ENCODE data around the gene PRKCH.

The PRKCH gene

GRCh38 chr14:61562321-61563161, 241.2 kb downstream of the PRKCH start:
- no peaks in the 10 kb centered on the region for H4K20me1 ChIP-seq (ENCODE audit: low read depth, low read length)
- H3K4me3 ChIP-seq (ENCODE audit: insufficient read depth, low read length, poor library complexity, severe bottlenecking), result no peak overlapping the region
- H3F3A ChIP-seq (ENCODE audit: insufficient read depth), result 0 out of 2 replicates have a peak, but pooled peaks cover 4% of the 10 kb centered on the region
- TF ChIP-seq EZH2phosphoT487 (conservative IDR thresholded peaks at IDR 0.05; ENCODE audit: low read length), result no peak
- no peak for TF ChIP-seq CTCF (IDR thresholded peaks at IDR 0.05; ENCODE audit: insufficient read depth, low read length, poor library complexity, severe bottlenecking)
- H3K27me3 ChIP-seq (ENCODE audit: low read length), result no peaks in the 10 kb centered on the region
- no peaks in the 10 kb centered on the region for H3K9me3 ChIP-seq (ENCODE audit: insufficient read depth, low read length)
- H3K9ac ChIP-seq (ENCODE audit: low read length), result no peak overlapping the region
- H3K4me2 ChIP-seq (ENCODE audit: low read depth, low read length, poor library complexity, severe bottlenecking), result no peak overlapping the region
- H2AFZ ChIP-seq (ENCODE audit: low read depth, low read length, severe bottlenecking), result no peak overlapping the region
- H3K79me2 ChIP-seq (ENCODE audit: insufficient read depth, low read length), result no peaks in the 10 kb centered on the region
- no peaks in the 10 kb centered on the region for H3K36me3 ChIP-seq (ENCODE audit: low read length)
- no peak overlapping the region for H3K27ac ChIP-seq (ENCODE audit: low read depth, low read length)
- H3K9me2 ChIP-seq (replicated peaks; ENCODE audit: insufficient read depth, low read length), result no peaks in the 10 kb centered on the region

DNA sequence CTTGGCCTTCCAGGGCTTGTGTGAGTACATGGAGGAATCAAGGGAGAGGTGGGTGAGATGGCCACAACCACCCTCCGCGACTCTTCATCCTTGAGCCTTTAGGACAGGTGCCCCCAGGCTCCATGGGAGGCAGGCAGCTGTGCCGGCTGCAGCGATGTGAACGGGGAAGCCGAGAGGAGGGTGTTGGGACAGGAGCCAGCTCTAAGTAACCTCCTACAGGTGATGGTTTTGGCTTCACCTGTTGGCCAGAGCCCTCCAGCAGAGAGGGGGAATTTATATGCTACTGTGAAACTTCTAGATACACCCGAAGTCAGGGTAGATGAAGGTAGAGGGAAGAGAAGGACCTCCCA, 241.8 kb downstream of the PRKCH start:
- TF ChIP-seq CTCF (IDR thresholded peaks at IDR 0.05; ENCODE audit: insufficient read depth, low read length, poor library complexity, severe bottlenecking) (no peak), EZH2phosphoT487 (conservative IDR thresholded peaks at IDR 0.05; ENCODE audit: low read length) (no peak)
- Histone ChIP-seq H3F3A (ENCODE audit: insufficient read depth) (0 out of 2 replicates have a peak, but pooled peaks cover 5% of the 10 kb centered on the region), H3K36me3 (ENCODE audit: low read length) (no peaks in the 10 kb centered on the region), H3K9me3 (ENCODE audit: insufficient read depth, low read length) (no peaks in the 10 kb centered on the region), H3K4me3 (ENCODE audit: insufficient read depth, low read length, poor library complexity, severe bottlenecking) (no peak overlapping the region), H3K9me2 (replicated peaks; ENCODE audit: insufficient read depth, low read length) (no peaks in the 10 kb centered on the region), H4K20me1 (ENCODE audit: low read depth, low read length) (no peaks in the 10 kb centered on the region), H3K9ac (ENCODE audit: low read length) (no peak overlapping the region), H3K27ac (ENCODE audit: low read depth, low read length) (no peak overlapping the region), H3K79me2 (ENCODE audit: insufficient read depth, low read length) (no peaks in the 10 kb centered on the region), H3K27me3 (ENCODE audit: low read length) (no peaks in the 10 kb centered on the region), H3K4me2 (ENCODE audit: low read depth, low read length, poor library complexity, severe bottlenecking) (no peak overlapping the region), H2AFZ (ENCODE audit: low read depth, low read length, severe bottlenecking) (no peak overlapping the region)

DNA sequence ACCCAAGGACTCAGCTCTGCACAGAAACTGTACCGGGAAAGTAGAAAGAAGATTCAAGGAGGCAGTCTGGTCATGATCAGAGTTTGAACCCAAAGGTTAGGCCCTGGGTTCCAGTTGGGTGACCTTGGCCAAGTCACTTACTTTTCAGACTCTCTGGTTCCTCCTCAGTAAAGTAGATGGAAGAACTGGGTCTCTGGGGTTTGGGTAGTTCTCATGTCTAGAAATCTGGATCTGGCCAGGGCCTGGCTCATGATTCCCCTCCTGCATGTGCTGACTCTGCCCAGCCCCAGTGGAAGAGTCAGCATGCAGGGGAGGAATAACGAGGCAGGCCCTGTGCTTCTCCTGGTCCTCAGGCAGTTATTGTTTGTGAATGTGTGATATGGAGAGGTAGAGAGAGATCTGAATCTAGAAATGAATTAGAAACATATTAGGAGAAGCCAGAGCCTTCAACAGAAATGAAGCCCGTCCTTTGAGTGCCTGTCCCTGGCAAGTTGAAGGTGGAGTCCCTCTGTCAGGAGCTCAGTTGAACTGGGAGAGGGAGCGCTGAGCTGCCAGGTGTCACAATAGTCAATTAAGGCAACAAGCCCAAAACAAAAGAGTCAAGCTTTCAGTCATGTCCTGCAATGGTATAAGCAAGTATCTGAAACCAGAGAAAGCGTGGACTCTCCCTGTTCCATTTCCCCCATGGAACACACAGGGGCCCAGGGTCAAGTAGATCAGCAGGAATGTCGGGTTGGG, 242.7 kb downstream of the PRKCH start:
- no peak overlapping the region for H3K9ac ChIP-seq (ENCODE audit: low read length)
- no peaks in the 10 kb centered on the region for H3K27me3 ChIP-seq (ENCODE audit: low read length)
- no peak overlapping the region for H3K27ac ChIP-seq (ENCODE audit: low read depth, low read length)
- no peak overlapping the region for H3K4me2 ChIP-seq (ENCODE audit: low read depth, low read length, poor library complexity, severe bottlenecking)
- no peaks in the 10 kb centered on the region for H3K36me3 ChIP-seq (ENCODE audit: low read length)
- TF ChIP-seq EZH2phosphoT487 (conservative IDR thresholded peaks at IDR 0.05; ENCODE audit: low read length), result no peak
- no peak for TF ChIP-seq CTCF (IDR thresholded peaks at IDR 0.05; ENCODE audit: insufficient read depth, low read length, poor library complexity, severe bottlenecking)
- H3K9me2 ChIP-seq (replicated peaks; ENCODE audit: insufficient read depth, low read length), result no peaks in the 10 kb centered on the region
- no peak overlapping the region for H3K4me3 ChIP-seq (ENCODE audit: insufficient read depth, low read length, poor library complexity, severe bottlenecking)
- H3F3A ChIP-seq (ENCODE audit: insufficient read depth), result 0 out of 2 replicates have a peak, but pooled peaks cover 5% of the 10 kb centered on the region
- H4K20me1 ChIP-seq (ENCODE audit: low read depth, low read length), result no peaks in the 10 kb centered on the region
- no peaks in the 10 kb centered on the region for H3K9me3 ChIP-seq (ENCODE audit: insufficient read depth, low read length)
- H3K79me2 ChIP-seq (ENCODE audit: insufficient read depth, low read length), result no peaks in the 10 kb centered on the region
- no peak overlapping the region for H2AFZ ChIP-seq (ENCODE audit: low read depth, low read length, severe bottlenecking)

Data from SU-DHL-6 (cell line).